ACC112 (cell line): ENCODE results near the gene NFE2L3.
"Not testable (repeated sequence)": the region's sequence is repeated elsewhere in the genome, so short reads cannot be mapped to it uniquely, and the experiment has no call there.

ENCODE experiments used
- H2AFZ ChIP-seq: fragments of 200-600 bp; sonication (generic); one replicate; pipeline ENCODE4 v1.6.0; 2017; ENCODE audit warnings: antibody characterized with exemption, low read length; ENCODE audit not compliant: unreplicated experiment
- H3K27ac ChIP-seq: fragments of 200-600 bp; sonication (generic); 2 replicates; pipeline ENCODE4 v1.5.1; 2014; ENCODE audit warnings: low read depth, mild to moderate bottlenecking, antibody characterized with exemption, low read length, moderate library complexity
- H3K27me3 ChIP-seq: fragments of 200-600 bp; sonication (generic); 2 replicates; pipeline ENCODE4 v1.6.1; 2014; ENCODE audit warnings: mild to moderate bottlenecking, antibody characterized with exemption, low read length, moderate library complexity, mixed read lengths; ENCODE audit not compliant: insufficient read depth
- H3K36me3 ChIP-seq: fragments of 200-600 bp; sonication (generic); 2 replicates; pipeline ENCODE4 v1.6.1; 2016; ENCODE audit warnings: mild to moderate bottlenecking, antibody characterized with exemption, low read length, moderate library complexity, mixed read lengths; ENCODE audit not compliant: insufficient read depth
- H3K4me1 ChIP-seq: fragments of 200-600 bp; sonication (generic); one replicate; pipeline ENCODE4 v1.6.1; 2016; ENCODE audit warnings: low read length, mixed read lengths; ENCODE audit not compliant: insufficient read depth, unreplicated experiment, control insufficient read depth
- H3K4me3 ChIP-seq: fragments of 200-600 bp; sonication (generic); 2 replicates; pipeline ENCODE4 v1.5.1; 2014; ENCODE audit warnings: mild to moderate bottlenecking, low read depth, low read length
- H3K79me2 ChIP-seq: fragments of 200-600 bp; sonication (generic); one replicate; pipeline ENCODE4 v1.6.0; 2016; ENCODE audit warnings: low read length; ENCODE audit not compliant: control insufficient read depth, unreplicated experiment, insufficient read depth

The NFE2L3 gene, protein sequence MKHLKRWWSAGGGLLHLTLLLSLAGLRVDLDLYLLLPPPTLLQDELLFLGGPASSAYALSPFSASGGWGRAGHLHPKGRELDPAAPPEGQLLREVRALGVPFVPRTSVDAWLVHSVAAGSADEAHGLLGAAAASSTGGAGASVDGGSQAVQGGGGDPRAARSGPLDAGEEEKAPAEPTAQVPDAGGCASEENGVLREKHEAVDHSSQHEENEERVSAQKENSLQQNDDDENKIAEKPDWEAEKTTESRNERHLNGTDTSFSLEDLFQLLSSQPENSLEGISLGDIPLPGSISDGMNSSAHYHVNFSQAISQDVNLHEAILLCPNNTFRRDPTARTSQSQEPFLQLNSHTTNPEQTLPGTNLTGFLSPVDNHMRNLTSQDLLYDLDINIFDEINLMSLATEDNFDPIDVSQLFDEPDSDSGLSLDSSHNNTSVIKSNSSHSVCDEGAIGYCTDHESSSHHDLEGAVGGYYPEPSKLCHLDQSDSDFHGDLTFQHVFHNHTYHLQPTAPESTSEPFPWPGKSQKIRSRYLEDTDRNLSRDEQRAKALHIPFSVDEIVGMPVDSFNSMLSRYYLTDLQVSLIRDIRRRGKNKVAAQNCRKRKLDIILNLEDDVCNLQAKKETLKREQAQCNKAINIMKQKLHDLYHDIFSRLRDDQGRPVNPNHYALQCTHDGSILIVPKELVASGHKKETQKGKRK

DNA sequence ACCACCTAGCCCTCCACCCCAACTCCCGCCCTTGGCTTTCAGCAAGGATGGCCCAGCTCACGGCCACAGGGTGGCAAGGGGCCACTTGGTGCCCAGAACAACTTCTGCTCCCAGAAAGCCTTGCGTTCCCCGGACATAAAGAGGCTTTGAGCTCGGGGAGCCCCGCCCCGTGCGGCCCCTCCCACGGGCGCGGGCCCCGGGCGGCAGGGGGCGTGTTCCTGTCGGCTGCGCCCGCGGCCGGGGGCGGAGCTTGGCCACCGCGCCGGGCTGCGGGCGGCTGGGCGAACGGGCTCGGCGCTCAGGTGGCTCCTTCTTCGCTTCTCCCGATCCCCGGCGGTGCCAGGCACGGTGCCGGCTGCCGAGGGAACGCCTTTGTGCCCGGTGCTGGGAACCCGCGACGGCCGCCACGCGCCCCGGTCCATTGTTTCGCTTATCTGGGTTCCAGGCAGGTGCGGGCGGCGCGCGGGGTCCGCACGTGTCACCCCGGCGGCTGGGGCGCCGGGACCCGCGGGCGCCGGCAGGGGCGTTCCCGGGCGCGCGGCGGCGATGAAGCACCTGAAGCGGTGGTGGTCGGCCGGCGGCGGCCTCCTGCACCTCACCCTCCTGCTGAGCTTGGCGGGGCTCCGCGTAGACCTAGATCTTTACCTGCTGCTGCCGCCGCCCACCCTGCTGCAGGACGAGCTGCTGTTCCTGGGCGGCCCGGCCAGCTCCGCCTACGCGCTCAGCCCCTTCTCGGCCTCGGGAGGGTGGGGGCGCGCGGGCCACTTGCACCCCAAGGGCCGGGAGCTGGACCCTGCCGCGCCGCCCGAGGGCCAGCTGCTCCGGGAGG, at the start of gene NFE2L3:
NFE2L3 (plus strand) TSS at position 246 of the 829 bp plus-strand sequence; CDS start at position 547, 301 bp downstream.
- peak within 1 kb of the TSS; percentile 78 for H3K4me3 ChIP-seq
- H3K79me2 ChIP-seq = no peaks in the 10 kb centered on the region
- H3K36me3 ChIP-seq = no peaks in the 10 kb centered on the region
- no peak within 1 kb of the TSS for H2AFZ ChIP-seq
- H3K27me3 ChIP-seq = peaks cover 26% of the 10 kb centered on the region
- no peak within 1 kb of the TSS for H3K27ac ChIP-seq
- H3K4me1 ChIP-seq = peaks cover 14% of the 10 kb centered on the region

- Histone ChIP-seq H3K27me3 (peaks cover 32% of the 10 kb centered on the region; the same call in 1 of the 2 replicates), H3K4me1 (no peaks in the 10 kb centered on the region), H3K27ac (no peak overlapping the region), H2AFZ (no peak overlapping the region), H3K4me3 (no peak overlapping the region), H3K79me2 (no peaks in the 10 kb centered on the region), H3K36me3 (no peaks in the 10 kb centered on the region)
Measured at GRCh38 chr7:26103596-26103995, 48.4 kb upstream of the NFE2L3 start.

GRCh38 chr7:26105236-26105635, 46.8 kb upstream of the NFE2L3 start:
- Histone ChIP-seq H3K4me3 (no peak overlapping the region), H2AFZ (no peak overlapping the region), H3K27ac (no peak overlapping the region), H3K79me2 (no peaks in the 10 kb centered on the region), H3K27me3 (peaks cover 32% of the 10 kb centered on the region; the same call in 1 of the 2 replicates), H3K36me3 (no peaks in the 10 kb centered on the region), H3K4me1 (no peaks in the 10 kb centered on the region)

DNA sequence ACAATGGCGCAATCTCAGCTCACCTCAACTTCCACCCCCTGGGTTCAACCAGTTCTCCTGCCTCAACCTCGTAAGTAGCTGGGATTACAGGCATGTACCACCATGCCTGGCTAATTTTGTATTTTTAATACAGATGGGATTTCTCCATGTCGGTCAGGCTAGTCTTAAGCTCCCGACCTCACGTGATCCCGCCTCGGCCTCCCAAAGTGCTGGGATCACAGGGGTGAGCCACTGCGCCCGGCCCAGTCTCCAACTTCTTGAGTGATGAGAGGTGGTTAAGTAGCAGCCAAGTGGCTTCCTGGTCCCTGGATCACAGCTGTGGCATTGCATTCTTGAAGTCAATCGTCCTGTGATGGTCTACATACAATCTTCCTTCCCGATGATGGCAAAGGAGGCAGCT, 46.1 kb upstream of the NFE2L3 start:
- H3K27me3 ChIP-seq = peaks cover 36% of the 10 kb centered on the region; the same call in 1 of the 2 replicates
- no peak overlapping the region for H3K27ac ChIP-seq
- no peaks in the 10 kb centered on the region for H3K79me2 ChIP-seq
- H3K4me3 ChIP-seq = no peak overlapping the region
- H3K4me1 ChIP-seq = no peaks in the 10 kb centered on the region
- no peaks in the 10 kb centered on the region for H3K36me3 ChIP-seq
- no peak overlapping the region for H2AFZ ChIP-seq

DNA sequence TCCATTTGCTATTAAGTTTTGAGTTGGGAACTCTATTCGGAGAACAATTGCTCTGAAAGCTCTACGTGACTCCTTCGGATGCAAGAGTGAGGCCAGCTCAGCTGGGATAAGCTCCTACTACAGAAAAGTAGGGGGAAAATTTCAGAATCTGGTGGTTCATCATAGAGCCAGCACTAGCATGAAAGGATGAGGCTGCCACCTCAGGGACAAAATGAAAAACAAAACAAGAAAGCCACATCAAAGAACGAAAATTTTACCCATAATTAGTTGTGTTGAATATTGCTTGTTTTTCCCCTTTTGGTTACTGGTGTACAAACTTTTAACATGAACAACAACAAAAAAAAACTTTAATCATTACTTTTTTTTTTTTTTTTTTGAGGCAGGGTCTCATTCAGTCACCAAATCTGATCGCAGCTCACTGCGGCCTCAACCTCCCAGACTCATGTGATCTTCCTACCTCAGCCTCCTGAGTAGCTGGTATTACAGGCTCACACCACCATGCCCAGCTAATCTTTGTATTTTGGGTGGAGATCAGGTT, 39.7 kb upstream of the NFE2L3 start:
- Histone ChIP-seq H2AFZ (no peak overlapping the region), H3K79me2 (no peaks in the 10 kb centered on the region), H3K4me1 (no peaks in the 10 kb centered on the region), H3K27me3 (peaks cover 40% of the 10 kb centered on the region), H3K27ac (no peak overlapping the region), H3K4me3 (no peak overlapping the region), H3K36me3 (no peaks in the 10 kb centered on the region)

GRCh38 chr7:26115650-26116049, 36.3 kb upstream of the NFE2L3 start:
- H3K27ac ChIP-seq = no peak overlapping the region
- no peaks in the 10 kb centered on the region for H3K79me2 ChIP-seq
- H3K27me3 ChIP-seq = peaks cover 46% of the 10 kb centered on the region
- H3K4me3 ChIP-seq = no peak overlapping the region
- H3K36me3 ChIP-seq = no peaks in the 10 kb centered on the region
- H2AFZ ChIP-seq = no peak overlapping the region
- H3K4me1 ChIP-seq = no peaks in the 10 kb centered on the region

GRCh38 chr7:26117142-26117807, 34.7 kb upstream of the NFE2L3 start:
- no peak overlapping the region for H2AFZ ChIP-seq
- no peaks in the 10 kb centered on the region for H3K79me2 ChIP-seq
- peaks cover 44% of the 10 kb centered on the region for H3K27me3 ChIP-seq
- no peaks in the 10 kb centered on the region for H3K36me3 ChIP-seq
- no peaks in the 10 kb centered on the region for H3K4me1 ChIP-seq
- no peak overlapping the region for H3K4me3 ChIP-seq
- no peak overlapping the region for H3K27ac ChIP-seq

- no peaks in the 10 kb centered on the region for H3K36me3 ChIP-seq
- no peak overlapping the region for H3K27ac ChIP-seq
- H2AFZ ChIP-seq = no peak overlapping the region
- H3K4me3 ChIP-seq = no peak overlapping the region
- H3K79me2 ChIP-seq = no peaks in the 10 kb centered on the region
- peaks cover 44% of the 10 kb centered on the region for H3K27me3 ChIP-seq
- H3K4me1 ChIP-seq = no peaks in the 10 kb centered on the region
Measured at GRCh38 chr7:26117970-26118369, 34.0 kb upstream of the NFE2L3 start.

DNA sequence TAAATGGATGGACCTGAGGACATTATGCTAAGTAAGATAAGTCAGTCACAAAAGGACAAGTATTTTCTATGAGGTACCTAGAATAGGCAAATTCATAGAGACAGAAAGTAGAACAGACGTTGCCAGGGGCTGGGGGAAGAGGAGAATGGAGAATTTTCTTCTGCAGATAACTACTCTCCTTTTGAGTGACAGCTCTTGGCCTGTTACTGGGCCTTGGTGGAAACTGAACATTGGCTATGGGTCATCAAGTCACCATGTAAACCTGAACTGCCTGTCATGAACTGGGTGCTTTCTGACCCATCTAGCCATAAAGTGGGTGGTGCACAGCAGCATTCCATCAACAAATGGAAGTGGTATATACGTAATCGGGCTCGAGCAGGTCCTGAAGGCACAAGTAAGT, 29.3 kb upstream of the NFE2L3 start:
- Histone ChIP-seq H3K4me1 (no peaks in the 10 kb centered on the region), H3K79me2 (no peaks in the 10 kb centered on the region), H3K27me3 (peaks cover 59% of the 10 kb centered on the region), H3K27ac (no peak overlapping the region), H3K36me3 (no peaks in the 10 kb centered on the region), H2AFZ (no peak overlapping the region), H3K4me3 (no peak overlapping the region)

DNA sequence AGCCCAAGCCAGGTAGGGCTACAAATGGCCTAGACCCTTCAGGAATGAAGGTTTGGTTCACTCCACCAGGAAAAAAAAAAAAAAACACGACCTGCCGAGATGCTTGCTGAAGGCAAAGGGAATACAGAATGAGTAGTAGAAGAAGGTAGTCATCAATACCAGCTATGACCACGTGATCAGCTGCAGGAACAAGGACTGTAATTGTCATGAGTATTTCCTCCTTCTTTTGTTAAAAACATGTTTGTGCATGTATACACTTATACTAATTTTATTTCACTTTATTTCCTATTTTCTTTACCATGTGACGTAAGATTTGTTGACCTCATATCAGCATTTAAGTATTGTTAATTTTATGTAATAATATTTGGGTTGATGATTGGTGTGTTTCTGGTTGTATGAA, 27.2 kb upstream of the NFE2L3 start:
- H3K27me3 ChIP-seq = peaks cover 58% of the 10 kb centered on the region
- not testable (repeated sequence) for H3K36me3 ChIP-seq, H3K4me1 ChIP-seq, H3K4me3 ChIP-seq, H3K27ac ChIP-seq, H3K79me2 ChIP-seq, H2AFZ ChIP-seq
